ENCODE results near the gene TMPRSS6. TPM values are rescaled to one million over a fixed set of nuclear protein-coding genes. Genes with fewer than 3 reads are reported as not detected.

The TMPRSS6 gene
- total and polyA plus RNA-seq, 2 of the 8 experiments (the other 6 are each of a cell fraction or from before 2014, with no cell fraction given) = 0.02 TPM; not detected in 1

GRCh38 chr22:37021710-37022482 is 87.6 kb downstream of the TMPRSS6 start:
- no peak overlapping the region for H3K14ac ChIP-seq (ENCODE audit: insufficient read length)
- H4K5ac ChIP-seq (ENCODE audit: insufficient read length, low read depth, low read length) = no peak overlapping the region
- H4K91ac ChIP-seq (replicated peaks; ENCODE audit: insufficient read length, low read length) = no peak overlapping the region
- no peak overlapping the region for H3K27ac ChIP-seq (ENCODE audit: low read depth, low read length)
- no peak overlapping the region for H2AFZ ChIP-seq (ENCODE audit: low read length)
- H3K27me3 ChIP-seq (replicated peaks in 1 of 4; ENCODE audit: control insufficient read depth in 3 of 4, extremely low read depth in 1 of 4, insufficient read depth in 3 of 4, low read length in 3 of 4) = no peaks in the 10 kb centered on the region
- DNase-seq (ENCODE audit: low read depth in 1 of 2, low spot score in 2 of 2) (peak in 1 of 2 experiments; percentile 75), FAIRE-seq (peak; percentile 32)
- no peaks in the 10 kb centered on the region for H3K9me3 ChIP-seq (ENCODE audit: insufficient read depth in 2 of 2, low read depth in 1 of 2, low read length in 1 of 2)
- H2BK5ac ChIP-seq (ENCODE audit: low read depth, low read length) = peak overlapping the region; percentile 16; the same call in 1 of the 2 replicates
- H2AK5ac ChIP-seq (ENCODE audit: low read depth, low read length) = no peak overlapping the region
- no peak overlapping the region for H2BK15ac ChIP-seq (ENCODE audit: low read length)
- peaks cover 0 to 25% of the 10 kb centered on the region in 2 experiments; a peak in 3 of 4 replicates for H3K79me2 ChIP-seq (ENCODE audit: control insufficient read depth in 1 of 2, insufficient read depth in 2 of 2, low read length in 2 of 2)
- H3K79me1 ChIP-seq (ENCODE audit: low read depth, low read length) = peaks cover 10% of the 10 kb centered on the region
- H3K23me2 ChIP-seq (ENCODE audit: low read depth, low read length) = peaks cover 11% of the 10 kb centered on the region
- H3K4me1 ChIP-seq (replicated peaks in 1 of 4; ENCODE audit: control insufficient read depth in 3 of 4, insufficient read depth in 4 of 4, low read length in 3 of 4) = peaks cover 0 to 16% (median 11%) of the 10 kb centered on the region in 4 experiments; a peak in 6 of 7 replicates
- peaks cover 13 to 34% of the 10 kb centered on the region in 2 experiments for H4K20me1 ChIP-seq (replicated peaks in 1 of 2; ENCODE audit: control insufficient read depth in 1 of 2, insufficient read depth in 2 of 2, low read length in 2 of 2)
- no peak overlapping the region for H3K4me3 ChIP-seq (ENCODE audit: extremely low read depth in 1 of 4, insufficient read depth in 2 of 4, low read depth in 3 of 4, low read length in 4 of 4)
- no peak overlapping the region for H3K9ac ChIP-seq (replicated peaks in 1 of 4; ENCODE audit: extremely low read depth in 1 of 4, low read depth in 3 of 4, low read length in 3 of 4)
- H2BK20ac ChIP-seq (ENCODE audit: low read length) = no peak overlapping the region
- no peak overlapping the region for H3K4me2 ChIP-seq (ENCODE audit: insufficient read depth in 1 of 2, low read depth in 2 of 2, low read length in 2 of 2)
- ChIA-PET CTCF (ENCODE audit: partially characterized antibody) (interaction anchor here (0.6 to 5.4 kb wide), 27 partner anchors 9 to 511 kb away, joined by 3 to 37 read pairs (median 4); a partner anchor contains a TSS), POLR2A (ENCODE audit: partially characterized antibody) (interaction anchor here (0.9 to 1.2 kb wide), 3 partner anchors 22 to 239 kb away, joined by 3 to 6 read pairs (median 4); no protein-coding TSS in a partner anchor)
- H3K4ac ChIP-seq (replicated peaks; ENCODE audit: insufficient read length, low read depth, low read length) = no peak overlapping the region
- H4K8ac ChIP-seq (ENCODE audit: extremely low read depth, insufficient read depth, low read length) = no peak overlapping the region
- peaks cover 3 to 32% (median 18%) of the 10 kb centered on the region in 4 experiments; a peak in 7 of 8 replicates for H3K36me3 ChIP-seq (ENCODE audit: control insufficient read depth in 2 of 4, insufficient read depth in 4 of 4, low read length in 3 of 4)
- H2BK120ac ChIP-seq (replicated peaks; ENCODE audit: low read depth, low read length) = no peak overlapping the region
- H3K56ac ChIP-seq (replicated peaks; ENCODE audit: insufficient read length, low read depth, low read length) = no peak overlapping the region
- WGBS, 2 experiments (ENCODE audit: extremely low coverage in 1 of 2, insufficient coverage in 1 of 2, insufficient read length in 1 of 2, insufficient replicate concordance in 2 of 2, low coverage in 1 of 2, low lambda C conversion rate in 2 of 2, missing lambda C conversion rate in 1 of 2) = 75% methylated on average over 10 of the region's 13 CpGs; no CpG with 5 or more reads in 1 of the 2 experiments
- H2BK12ac ChIP-seq (ENCODE audit: low read depth, low read length) = no peak overlapping the region
- H3K23ac ChIP-seq (ENCODE audit: insufficient read length) = no peak overlapping the region
- no peak overlapping the region for H3K18ac ChIP-seq (ENCODE audit: extremely low read depth, low read length)
- 0 out of 4 replicates have a peak, but pooled peaks of 1 of the 2 experiments have one; percentile 50 for TF ChIP-seq HDAC2 (IDR thresholded peaks at IDR 0.05; ENCODE audit: borderline replicate concordance in 1 of 2, low read depth in 2 of 2, low read length in 2 of 2)
- peak; percentile 73 to 92 (median 81) for TF ChIP-seq CTCF (IDR thresholded peaks at IDR 0.05; ENCODE audit: control extremely low read depth in 1 of 3, insufficient read depth in 1 of 3, low read depth in 1 of 3, low read length in 3 of 3)
- no peak for TF ChIP-seq EGR1 (IDR thresholded peaks at IDR 0.05; ENCODE audit: borderline replicate concordance, low read depth, low read length)
- TF ChIP-seq CBX8 (IDR thresholded peaks at IDR 0.05; ENCODE audit: borderline replicate concordance, low read depth, low read length) = no peak
- TF ChIP-seq RFX5 (IDR thresholded peaks at IDR 0.05; ENCODE audit: borderline replicate concordance, low read depth, low read length) = no peak
- no peak for TF ChIP-seq CHD2 (IDR thresholded peaks at IDR 0.05; ENCODE audit: low read length)
- TF ChIP-seq GABPA (IDR thresholded peaks at IDR 0.05; ENCODE audit: borderline replicate concordance, insufficient read depth, low read length) = peak; percentile 45; the same call in 1 of the 2 replicates
